ENCODE measurements around the gene ABHD2.

Gene ABHD2

DNA sequence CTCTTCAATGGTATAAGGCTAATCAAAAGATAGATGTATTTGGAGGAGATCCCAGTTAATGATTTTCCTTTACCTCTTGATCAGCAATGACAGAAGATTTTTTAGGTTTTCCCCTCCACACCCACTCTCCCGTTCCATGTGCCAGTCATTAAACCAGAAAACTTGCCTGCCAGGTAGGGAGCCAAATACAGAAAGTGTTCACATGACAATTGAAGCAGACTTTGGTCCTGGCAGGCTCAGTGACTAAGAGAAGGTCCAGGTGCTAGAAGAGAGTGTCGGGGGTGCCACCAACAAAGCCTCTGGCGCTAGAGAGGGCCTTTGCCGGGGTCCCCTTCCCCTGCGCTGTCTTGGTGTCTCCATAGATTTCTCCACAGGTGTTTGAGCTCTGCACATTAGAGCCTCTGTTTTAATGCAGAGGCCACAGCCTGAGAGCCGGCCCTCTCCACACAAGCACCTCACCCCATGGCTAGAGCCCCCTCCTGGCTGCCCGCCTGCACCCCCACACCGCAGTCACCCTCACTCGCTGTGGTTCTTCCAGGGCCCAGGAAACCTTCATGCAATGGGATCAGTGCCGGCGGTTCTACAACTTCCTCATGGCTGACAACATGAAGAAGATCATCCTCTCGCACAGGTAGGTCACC lies 96.8 kb downstream of the ABHD2 start:
- Mint-ChIP-seq H3K4me1 (ENCODE audit: low read depth) (peaks cover 6% of the 10 kb centered on the region), H3K27ac (peak overlapping the region; percentile 6), H3K4me3 (no peak overlapping the region), H3K27me3 (no peaks in the 10 kb centered on the region), H3K36me3 (peaks cover 15% of the 10 kb centered on the region), H3K9me3 (ENCODE audit: low read depth) (no peaks in the 10 kb centered on the region)

DNA sequence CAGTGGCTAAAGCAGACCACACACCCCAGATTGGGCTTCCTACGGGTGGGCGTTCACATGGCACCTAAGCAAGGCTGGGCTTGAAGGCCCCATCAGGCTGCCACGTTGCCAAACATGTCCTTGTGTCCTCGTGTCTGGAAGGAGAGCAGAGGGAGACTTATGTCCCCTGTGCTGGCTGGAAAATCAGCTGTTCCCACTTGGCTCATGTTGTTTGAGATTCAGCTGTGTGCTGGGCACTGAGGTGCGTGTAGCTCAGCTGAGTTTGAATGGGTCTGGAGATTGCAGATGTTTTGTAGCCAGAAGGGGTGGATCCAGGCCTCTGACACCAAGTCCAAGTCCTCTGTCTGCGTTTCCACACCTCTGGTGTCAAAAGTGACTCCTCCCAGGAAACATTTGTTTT lies 98.5 kb downstream of the ABHD2 start:
- H3K4me1 Mint-ChIP-seq (ENCODE audit: low read depth), result no peaks in the 10 kb centered on the region
- H3K9me3 Mint-ChIP-seq (ENCODE audit: low read depth), result no peaks in the 10 kb centered on the region
- peaks cover 18% of the 10 kb centered on the region for H3K36me3 Mint-ChIP-seq
- H3K27ac Mint-ChIP-seq, result no peak overlapping the region
- no peaks in the 10 kb centered on the region for H3K27me3 Mint-ChIP-seq
- no peak overlapping the region for H3K4me3 Mint-ChIP-seq

DNA sequence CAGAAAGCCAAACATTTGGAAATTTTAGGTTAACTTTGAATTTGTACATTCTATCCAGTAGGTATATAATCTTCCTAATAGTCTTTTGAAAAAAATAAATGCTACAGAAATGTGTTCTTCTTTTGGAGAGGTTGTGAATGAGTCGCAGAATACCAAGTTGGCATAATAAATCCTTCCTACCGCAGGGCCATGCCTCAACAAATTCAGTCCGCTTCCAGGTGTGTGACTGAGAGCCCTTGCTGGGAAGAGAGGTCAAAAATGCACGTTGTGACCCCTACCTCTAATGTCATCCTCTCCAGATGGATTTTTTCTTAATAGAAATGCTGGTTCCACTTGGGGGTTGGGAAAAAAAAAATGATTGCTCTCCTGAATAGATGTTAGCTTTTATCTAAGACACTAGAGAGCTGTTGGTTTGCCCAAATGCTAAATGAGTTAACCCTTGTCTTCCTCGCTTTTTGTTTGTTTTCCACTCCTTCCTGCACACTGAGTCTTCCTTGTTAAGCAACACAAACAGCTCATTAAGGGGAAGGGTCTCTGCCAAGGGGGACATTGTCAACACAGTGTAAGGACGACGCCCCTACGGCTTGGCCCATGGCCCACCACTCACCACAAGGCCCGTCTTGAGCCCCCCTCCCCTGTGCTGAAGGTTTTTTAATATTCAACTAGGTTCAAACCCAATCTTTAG lies 99.2 kb downstream of the ABHD2 start:
- no peaks in the 10 kb centered on the region for H3K4me1 Mint-ChIP-seq (ENCODE audit: low read depth)
- no peak overlapping the region for H3K4me3 Mint-ChIP-seq
- peaks cover 18% of the 10 kb centered on the region for H3K36me3 Mint-ChIP-seq
- no peaks in the 10 kb centered on the region for H3K9me3 Mint-ChIP-seq (ENCODE audit: low read depth)
- no peaks in the 10 kb centered on the region for H3K27me3 Mint-ChIP-seq
- peak overlapping the region; percentile 16 for H3K27ac Mint-ChIP-seq

DNA sequence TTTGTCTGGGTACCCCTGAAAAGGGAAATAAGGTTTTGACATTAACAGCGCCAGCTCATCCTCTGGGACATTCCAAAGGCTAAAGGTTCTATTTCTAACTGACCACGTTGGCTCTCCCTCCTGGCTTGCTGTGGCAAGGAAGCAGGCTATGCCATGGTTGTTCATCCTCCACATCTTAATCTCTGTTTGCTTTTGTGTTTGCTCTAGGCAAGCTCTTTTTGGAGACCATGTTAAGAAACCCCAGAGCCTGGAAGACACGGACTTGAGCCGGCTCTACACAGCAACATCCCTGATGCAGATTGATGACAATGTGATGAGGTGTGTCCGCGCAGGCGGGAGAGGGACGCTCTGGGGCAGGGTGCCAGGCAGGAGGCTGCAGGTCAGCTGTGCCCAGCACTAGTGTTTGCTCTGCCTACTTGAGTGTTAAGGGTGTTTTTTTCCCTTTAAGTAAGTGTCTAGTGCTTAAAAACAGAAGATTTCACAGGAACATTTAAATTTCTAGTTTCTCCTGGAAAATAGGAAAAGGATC lies 99.8 kb downstream of the ABHD2 start:
- Mint-ChIP-seq H3K27ac (no peak overlapping the region), H3K36me3 (peaks cover 16% of the 10 kb centered on the region), H3K4me3 (no peak overlapping the region), H3K4me1 (ENCODE audit: low read depth) (no peaks in the 10 kb centered on the region), H3K9me3 (ENCODE audit: low read depth) (no peaks in the 10 kb centered on the region), H3K27me3 (no peaks in the 10 kb centered on the region)

DNA sequence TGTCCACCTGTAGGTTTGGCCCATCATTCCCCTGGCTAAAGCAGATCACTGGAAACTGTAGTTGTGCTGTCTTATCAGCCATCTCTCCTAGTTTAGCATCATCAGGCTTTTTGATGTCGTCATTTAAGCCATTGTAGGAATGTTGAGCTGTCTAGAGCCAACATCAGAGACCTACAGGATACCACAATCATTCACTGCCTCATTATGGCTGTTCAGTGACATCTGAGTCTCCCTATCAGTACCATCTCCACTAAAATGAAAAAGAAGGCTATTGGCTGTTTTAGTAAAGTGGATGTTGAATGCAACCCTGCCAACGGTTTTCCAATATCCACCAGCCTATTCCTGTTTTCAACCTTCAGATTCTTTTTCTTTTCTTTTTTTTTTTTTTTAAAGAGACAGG lies 103.9 kb downstream of the ABHD2 start:
- no peaks in the 10 kb centered on the region for H3K27me3 Mint-ChIP-seq

DNA sequence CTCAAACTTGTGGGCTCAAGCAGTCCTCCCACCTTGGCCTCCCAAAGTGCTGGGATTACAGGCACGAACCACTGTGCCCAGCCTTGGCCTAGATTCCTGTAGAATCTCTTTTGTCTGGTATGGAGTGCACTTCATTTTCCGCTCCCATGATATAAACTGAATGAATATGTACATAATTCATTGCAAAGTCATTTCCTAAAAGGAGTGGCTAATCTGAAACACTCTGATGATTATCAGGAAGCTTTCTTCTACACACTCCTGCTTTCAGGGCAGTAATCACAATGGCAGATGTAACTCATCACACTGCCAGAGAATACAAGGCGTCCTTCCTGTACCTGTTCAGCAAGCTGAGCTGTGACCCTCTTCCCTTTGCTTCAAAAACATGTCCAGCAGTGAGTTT lies 104.5 kb downstream of the ABHD2 start:
- no peaks in the 10 kb centered on the region for H3K9me3 Mint-ChIP-seq (ENCODE audit: low read depth)
- no peak overlapping the region for H3K27ac Mint-ChIP-seq
- H3K27me3 Mint-ChIP-seq, result no peaks in the 10 kb centered on the region
- H3K36me3 Mint-ChIP-seq, result peaks cover 11% of the 10 kb centered on the region
- no peak overlapping the region for H3K4me3 Mint-ChIP-seq
- peaks cover 6% of the 10 kb centered on the region for H3K4me1 Mint-ChIP-seq (ENCODE audit: low read depth)

More for the DNA sequence above, 103.9 kb downstream of the ABHD2 start:
- H3K4me3 Mint-ChIP-seq, result no peak overlapping the region
- H3K27ac Mint-ChIP-seq, result no peak overlapping the region
- H3K9me3 Mint-ChIP-seq (ENCODE audit: low read depth), result no peaks in the 10 kb centered on the region
- peaks cover 9% of the 10 kb centered on the region for H3K36me3 Mint-ChIP-seq
- H3K4me1 Mint-ChIP-seq (ENCODE audit: low read depth), result peaks cover 3% of the 10 kb centered on the region

DNA sequence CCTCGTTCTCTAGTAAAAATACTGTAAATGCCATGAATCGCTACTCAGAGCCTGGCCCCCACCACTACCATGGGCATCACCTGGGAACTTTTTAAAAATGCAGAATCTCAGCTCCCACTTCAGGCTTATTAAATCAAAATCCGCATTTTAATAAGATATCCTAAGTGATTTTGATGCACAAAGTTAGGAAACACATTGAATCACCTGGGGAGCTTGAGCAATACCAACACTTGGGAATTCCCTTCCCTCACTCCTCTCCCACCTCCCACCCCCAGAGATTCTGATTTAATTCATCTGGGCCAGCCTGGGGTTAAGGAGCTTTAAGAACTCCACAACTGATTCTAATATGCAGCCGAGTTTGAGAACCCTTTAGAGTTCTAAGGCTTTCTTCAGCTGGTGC lies 106.4 kb downstream of the ABHD2 start:
- H3K27ac Mint-ChIP-seq, result no peak overlapping the region
- peaks cover 8% of the 10 kb centered on the region for H3K36me3 Mint-ChIP-seq
- no peaks in the 10 kb centered on the region for H3K27me3 Mint-ChIP-seq
- peaks cover 7% of the 10 kb centered on the region for H3K4me1 Mint-ChIP-seq (ENCODE audit: low read depth)
- H3K9me3 Mint-ChIP-seq (ENCODE audit: low read depth), result no peaks in the 10 kb centered on the region
- no peak overlapping the region for H3K4me3 Mint-ChIP-seq

DNA sequence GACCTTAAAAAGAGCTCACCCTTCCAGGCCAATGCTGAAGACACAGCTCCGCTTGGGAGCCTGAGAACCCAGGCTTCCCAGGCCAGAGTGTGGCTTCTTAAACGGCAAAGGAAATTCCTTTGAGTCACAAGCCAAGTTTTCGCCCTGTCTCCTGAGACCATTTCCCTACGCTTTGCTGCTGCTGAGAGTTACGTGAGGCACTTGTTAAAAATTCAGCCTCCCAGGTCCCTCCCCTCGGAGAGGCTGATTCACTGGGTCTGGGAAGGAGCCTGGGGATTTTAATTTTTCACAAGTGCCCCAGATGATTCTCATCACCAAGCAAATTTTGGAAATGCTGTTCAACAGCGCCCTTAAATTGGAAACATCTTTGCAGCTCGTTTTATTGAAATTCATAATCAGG lies 107.6 kb downstream of the ABHD2 start:
- Mint-ChIP-seq H3K27me3 (no peaks in the 10 kb centered on the region), H3K27ac (no peak overlapping the region), H3K9me3 (ENCODE audit: low read depth) (no peaks in the 10 kb centered on the region), H3K4me1 (ENCODE audit: low read depth) (peaks cover 7% of the 10 kb centered on the region), H3K36me3 (peaks cover 8% of the 10 kb centered on the region), H3K4me3 (no peak overlapping the region)

DNA sequence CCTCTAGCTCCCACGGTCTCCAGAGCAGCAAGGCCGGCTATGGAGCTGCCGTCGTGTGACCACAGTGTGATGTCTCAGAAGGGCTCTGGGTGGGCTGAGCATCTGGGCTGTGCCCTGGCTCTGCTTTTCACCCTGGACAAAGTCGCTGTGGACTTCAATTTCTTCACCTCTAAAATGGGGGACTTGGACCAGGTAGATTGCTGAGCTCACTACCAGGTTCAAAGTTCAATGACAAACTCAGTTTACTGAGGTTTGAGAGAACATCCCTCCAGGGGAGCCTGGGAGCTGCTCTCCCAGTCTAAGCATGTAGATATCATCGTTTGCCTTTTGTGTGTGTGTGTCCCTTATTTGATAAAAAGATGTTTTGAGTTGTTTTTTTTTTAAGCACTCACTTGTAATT lies 108.0 kb downstream of the ABHD2 start:
- Mint-ChIP-seq H3K27me3 (no peaks in the 10 kb centered on the region), H3K9me3 (ENCODE audit: low read depth) (no peaks in the 10 kb centered on the region), H3K36me3 (peaks cover 6% of the 10 kb centered on the region), H3K4me3 (no peak overlapping the region), H3K4me1 (ENCODE audit: low read depth) (peaks cover 7% of the 10 kb centered on the region), H3K27ac (no peak overlapping the region)

DNA sequence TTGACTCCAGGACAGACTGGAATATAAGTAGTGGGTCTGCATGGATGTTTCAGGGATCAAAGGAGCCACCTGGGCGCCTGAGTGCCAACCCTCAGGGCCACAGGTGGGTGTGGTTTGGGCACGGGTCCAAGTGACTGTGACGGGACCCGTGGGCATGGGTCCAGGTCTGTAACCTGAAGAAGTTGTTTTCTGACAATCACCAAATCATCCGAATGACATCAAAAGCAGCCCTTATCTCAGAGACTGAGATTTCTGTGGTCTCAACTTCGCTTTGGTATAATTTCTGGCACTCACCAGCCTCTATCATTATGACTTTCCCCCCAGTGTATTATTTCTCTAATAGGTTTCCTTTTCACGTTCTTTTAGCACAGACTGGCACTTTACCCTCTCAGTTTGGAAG lies 108.7 kb downstream of the ABHD2 start:
- H3K27me3 Mint-ChIP-seq, result no peaks in the 10 kb centered on the region
- no peaks in the 10 kb centered on the region for H3K9me3 Mint-ChIP-seq (ENCODE audit: low read depth)
- H3K27ac Mint-ChIP-seq, result peak overlapping the region; percentile 51
- peaks cover 7% of the 10 kb centered on the region for H3K4me1 Mint-ChIP-seq (ENCODE audit: low read depth)
- peaks cover 5% of the 10 kb centered on the region for H3K36me3 Mint-ChIP-seq
- no peak overlapping the region for H3K4me3 Mint-ChIP-seq

DNA sequence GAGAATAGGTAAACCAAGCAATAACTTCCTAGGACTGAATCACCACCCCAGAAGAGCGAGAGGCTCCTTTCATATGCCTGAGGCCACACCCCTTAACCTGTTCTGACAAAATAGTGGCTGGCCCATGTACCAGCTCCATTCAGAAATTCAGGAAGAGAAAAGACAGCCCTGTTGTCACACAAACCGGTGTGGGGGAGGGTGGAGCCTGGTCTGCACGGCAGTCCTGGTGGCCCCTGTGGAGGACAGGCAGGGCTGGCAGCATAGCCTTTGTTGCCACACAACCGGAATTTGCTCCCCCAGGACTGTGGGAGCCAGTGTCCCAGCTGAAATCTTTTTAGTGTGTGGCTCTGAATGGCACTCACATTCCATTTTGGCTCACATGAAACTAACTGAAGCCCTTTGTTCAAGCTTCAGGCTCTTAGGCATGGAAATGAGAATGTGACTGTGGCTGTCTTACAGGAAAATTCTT lies 109.3 kb downstream of the ABHD2 start:
- peak overlapping the region; percentile 51 for H3K27ac Mint-ChIP-seq
- H3K36me3 Mint-ChIP-seq, result peaks cover 7% of the 10 kb centered on the region

DNA sequence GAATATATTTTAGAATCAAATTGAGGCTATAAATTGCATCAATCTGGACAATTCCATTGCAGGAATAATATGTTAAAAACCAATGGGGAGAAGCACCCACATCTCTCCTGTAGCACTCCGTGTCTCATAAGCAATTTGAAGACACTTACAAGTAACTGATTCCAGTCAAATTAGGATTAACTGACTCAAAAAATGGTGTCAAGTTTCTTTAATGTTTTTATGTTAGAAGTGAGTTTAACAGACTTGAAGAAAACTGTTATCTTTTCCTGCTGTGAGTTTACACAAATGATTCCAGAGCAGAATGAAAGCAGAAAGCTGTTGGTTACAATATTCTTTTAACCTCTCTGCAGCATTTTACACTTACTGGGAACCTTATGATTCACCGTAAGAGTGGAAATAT lies 109.9 kb downstream of the ABHD2 start:
- Mint-ChIP-seq H3K4me1 (ENCODE audit: low read depth) (peaks cover 8% of the 10 kb centered on the region), H3K4me3 (no peak overlapping the region), H3K27me3 (no peaks in the 10 kb centered on the region), H3K27ac (peak overlapping the region; percentile 22), H3K36me3 (peaks cover 7% of the 10 kb centered on the region), H3K9me3 (ENCODE audit: low read depth) (no peaks in the 10 kb centered on the region)

More for the DNA sequence above, 109.3 kb downstream of the ABHD2 start:
- H3K4me1 Mint-ChIP-seq (ENCODE audit: low read depth), result peaks cover 7% of the 10 kb centered on the region
- no peak overlapping the region for H3K4me3 Mint-ChIP-seq
- H3K27me3 Mint-ChIP-seq, result no peaks in the 10 kb centered on the region
- no peaks in the 10 kb centered on the region for H3K9me3 Mint-ChIP-seq (ENCODE audit: low read depth)

DNA sequence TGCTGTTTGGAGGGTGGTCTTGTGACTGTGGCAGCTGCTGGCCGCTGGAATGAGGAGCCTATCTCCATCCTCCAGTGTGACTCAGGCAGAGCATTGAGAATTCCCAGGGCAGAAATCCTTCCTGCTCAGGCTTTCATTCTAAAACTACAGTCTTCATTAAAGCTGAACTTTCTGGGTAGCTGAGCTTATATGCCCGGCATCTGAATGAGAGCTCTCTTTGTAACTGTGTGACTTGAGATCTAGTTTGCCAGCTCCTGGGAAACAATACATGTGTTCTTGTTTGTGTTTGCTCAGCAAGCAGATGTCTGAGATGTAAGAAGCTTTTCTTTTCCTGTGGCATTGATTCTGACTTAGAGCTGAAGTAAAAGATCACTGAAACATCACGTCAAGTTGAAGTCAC lies 110.7 kb downstream of the ABHD2 start:
- Mint-ChIP-seq H3K27ac (no peak overlapping the region), H3K9me3 (ENCODE audit: low read depth) (no peaks in the 10 kb centered on the region), H3K4me3 (no peak overlapping the region), H3K4me1 (ENCODE audit: low read depth) (peaks cover 16% of the 10 kb centered on the region), H3K27me3 (no peaks in the 10 kb centered on the region), H3K36me3 (peaks cover 7% of the 10 kb centered on the region)

DNA sequence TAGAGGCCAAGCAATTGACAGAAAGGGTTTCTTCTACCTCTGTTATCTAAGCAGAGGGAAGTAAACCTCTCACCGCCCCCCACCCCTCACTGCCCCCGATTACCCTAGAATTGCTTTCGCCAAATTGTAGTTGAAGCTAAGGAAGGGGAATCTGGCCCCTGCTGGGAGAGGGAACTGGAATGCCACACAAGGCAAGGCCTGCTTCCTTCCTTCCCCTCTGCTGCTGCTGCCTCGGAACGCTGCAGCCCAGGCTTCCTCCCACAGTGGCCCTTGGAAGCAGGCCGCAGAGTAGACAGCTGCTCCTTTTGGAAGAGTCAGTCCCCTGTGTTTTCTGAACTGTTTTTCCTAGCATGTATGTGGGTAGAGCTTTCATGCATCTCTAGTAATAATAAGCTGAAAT lies 111.5 kb downstream of the ABHD2 start:
- no peaks in the 10 kb centered on the region for H3K27me3 Mint-ChIP-seq
- no peak overlapping the region for H3K4me3 Mint-ChIP-seq
- H3K9me3 Mint-ChIP-seq (ENCODE audit: low read depth), result no peaks in the 10 kb centered on the region
- peaks cover 7% of the 10 kb centered on the region for H3K36me3 Mint-ChIP-seq
- no peak overlapping the region for H3K27ac Mint-ChIP-seq
- peaks cover 22% of the 10 kb centered on the region for H3K4me1 Mint-ChIP-seq (ENCODE audit: low read depth)

DNA sequence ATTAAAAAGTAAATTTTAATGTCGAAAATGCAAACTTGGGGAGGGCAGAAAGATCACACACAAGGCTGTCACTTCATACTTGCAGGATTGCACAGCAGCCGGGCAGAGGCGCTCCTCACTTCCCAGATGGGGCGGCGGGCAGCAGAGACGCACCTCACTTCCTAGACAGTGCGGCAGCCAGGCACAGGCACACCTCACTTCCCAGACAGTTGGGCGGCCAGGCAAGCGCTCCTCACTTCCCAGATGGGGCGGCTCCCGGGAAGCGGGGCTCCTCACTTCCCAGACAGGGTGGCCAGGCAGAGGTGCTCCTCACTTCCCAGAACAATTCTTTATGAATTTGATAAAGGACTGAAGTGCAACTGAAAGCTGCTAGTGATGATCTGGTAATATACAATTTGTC lies 111.9 kb downstream of the ABHD2 start:
- peaks cover 7% of the 10 kb centered on the region for H3K36me3 Mint-ChIP-seq
- no peak overlapping the region for H3K27ac Mint-ChIP-seq
- no peak overlapping the region for H3K4me3 Mint-ChIP-seq
- no peaks in the 10 kb centered on the region for H3K9me3 Mint-ChIP-seq (ENCODE audit: low read depth)
- peaks cover 26% of the 10 kb centered on the region for H3K4me1 Mint-ChIP-seq (ENCODE audit: low read depth)
- no peaks in the 10 kb centered on the region for H3K27me3 Mint-ChIP-seq
